HG03039 (cell line): ENCODE data around the gene MYO7B.

Source experiments
- ATAC-seq: cut with Tn5 transposase; IDR thresholded peaks from one replicate; pipeline ENCODE4 v1.9.1; 2021; ENCODE audit warnings: mild to moderate bottlenecking, moderate library complexity; ENCODE audit not compliant: unreplicated experiment

The MYO7B gene

GRCh38 chr2:127572841-127573240 is 37.4 kb downstream of the MYO7B start:
- no peak for ATAC-seq

GRCh38 chr2:127573298-127573697 is 37.8 kb downstream of the MYO7B start:
- ATAC-seq, result no peak

GRCh38 chr2:127573771-127574170 is 38.3 kb downstream of the MYO7B start:
- no peak for ATAC-seq

GRCh38 chr2:127574656-127575055 is 39.2 kb downstream of the MYO7B start:
- no peak for ATAC-seq

- no peak for ATAC-seq
Measured at GRCh38 chr2:127575185-127575765, 39.8 kb downstream of the MYO7B start.

GRCh38 chr2:127575941-127576432 is 40.5 kb downstream of the MYO7B start:
- no peak for ATAC-seq

GRCh38 chr2:127576433-127577207 is 41.1 kb downstream of the MYO7B start:
- ATAC-seq, result no peak

- no peak for ATAC-seq
Measured at GRCh38 chr2:127577208-127577475, 41.7 kb downstream of the MYO7B start.

GRCh38 chr2:127577503-127577902 is 42.0 kb downstream of the MYO7B start:
- no peak for ATAC-seq

GRCh38 chr2:127577973-127578372 is 42.5 kb downstream of the MYO7B start:
- no peak for ATAC-seq

GRCh38 chr2:127578411-127578810 is 42.9 kb downstream of the MYO7B start:
- no peak for ATAC-seq

GRCh38 chr2:127579231-127579630 is 43.7 kb downstream of the MYO7B start:
- ATAC-seq, result no peak

- ATAC-seq, result no peak
Measured at GRCh38 chr2:127580167-127581049, 44.9 kb downstream of the MYO7B start.

- no peak for ATAC-seq
Measured at GRCh38 chr2:127581050-127581345, 45.5 kb downstream of the MYO7B start.

- ATAC-seq, result no peak
Measured at GRCh38 chr2:127581516-127582490, 46.3 kb downstream of the MYO7B start.

- no peak for ATAC-seq
Measured at GRCh38 chr2:127582863-127583861, 47.7 kb downstream of the MYO7B start.

GRCh38 chr2:127584047-127584446 is 48.6 kb downstream of the MYO7B start:
- no peak for ATAC-seq

GRCh38 chr2:127584516-127585033 is 49.1 kb downstream of the MYO7B start:
- ATAC-seq, result no peak

- ATAC-seq, result no peak
Measured at GRCh38 chr2:127585270-127585807, 49.9 kb downstream of the MYO7B start.
